Lung (tissue), 12 donors: ENCODE results near the gene ASS1. TPM values are rescaled to one million over a fixed set of nuclear protein-coding genes. Genes with fewer than 3 reads are reported as not detected.

ENCODE experiments used
- ATAC-seq: fragments of 200-7000 bp; cut with Tn5 transposase; one replicate; pipeline ENCODE4 v1.9.1; 2020; ENCODE audit warnings: moderate number of reproducible peaks; ENCODE audit not compliant: insufficient read depth, low FRiP score
- DNase-seq, 3 donors: peaks; one replicate each; pipeline ENCODE4 v3.0.0-alpha.2; 2013 to 2017
- H3K27ac ChIP-seq, 2 donors: one replicate each; pipeline ENCODE4 v1.5.1; 2013; ENCODE audit warnings: mild to moderate bottlenecking in 2 of 2, moderate library complexity in 2 of 2, control low read depth in 1 of 2, inconsistent platforms in 1 of 2, low read depth in 1 of 2, low read length in 1 of 2
- H3K27me3 ChIP-seq, 3 donors: one replicate each; pipeline ENCODE4 v1.5.1; 2013; ENCODE audit warnings: low read length in 2 of 3; ENCODE audit not compliant: control insufficient read depth in 3 of 3, insufficient read depth in 3 of 3
- H3K36me3 ChIP-seq, 4 donors: one replicate each; pipeline ENCODE4 v1.5.1; 2013; ENCODE audit warnings: low read length in 4 of 4, mild to moderate bottlenecking in 1 of 4, moderate library complexity in 1 of 4; ENCODE audit not compliant: control insufficient read depth in 4 of 4, insufficient read depth in 4 of 4
- H3K4me1 ChIP-seq, 5 donors: one replicate each; pipeline ENCODE4 v1.5.1; 2013; ENCODE audit warnings: low read length in 5 of 5, mild to moderate bottlenecking in 2 of 5, moderate library complexity in 1 of 5; ENCODE audit not compliant: control insufficient read depth in 5 of 5, insufficient read depth in 5 of 5
- H3K4me3 ChIP-seq: one replicate; pipeline ENCODE4 v1.5.1; 2013; ENCODE audit warnings: mild to moderate bottlenecking, control low read depth, moderate library complexity
- H3K9ac ChIP-seq, 2 donors: one replicate each; pipeline ENCODE4 v1.5.1; 2013; ENCODE audit warnings: low read length in 2 of 2, control low read depth in 1 of 2; ENCODE audit not compliant: insufficient read depth in 1 of 2
- H3K9me3 ChIP-seq, 4 donors: one replicate each; pipeline ENCODE4 v1.5.1; 2013; ENCODE audit warnings: low read length in 3 of 4, mild to moderate bottlenecking in 1 of 4, moderate library complexity in 1 of 4; ENCODE audit not compliant: control insufficient read depth in 4 of 4, insufficient read depth in 3 of 4
- WGBS, 2 donors: extraction: QIAGEN DNeasy Blood & Tissue Kit; methylation state at CpG; one replicate each; pipeline ENCODE4 v1.1.7; 2013; 5-methylcytosine and 5-hydroxymethylcytosine counted together
- polyA plus RNA-seq, 2 donors: library from polyadenylated mRNA; stranded (reverse); fragments of 200-250 nt; gene quantifications; one replicate each; pipeline ENCODE4 v1.2.1, GENCODE V29; 2013
- total RNA-seq, 2 donors: library from RNA; depleted of rRNA in 1 of 2; stranded (reverse); fragments of >200 nt in 1 of 2; gene quantifications; one replicate each; pipeline ENCODE4 v1.2.1, GENCODE V29; 2014 to 2021
- TF ChIP-seq, protein P1 (sequence below): IDR thresholded peaks from 2 replicates; pipeline ENCODE4 v1.5.1; 2012; ENCODE audit warnings: mild to moderate bottlenecking; ENCODE audit errors: control extremely low read depth, extremely low read depth
- donor health status: control.
- donor health status: control.
- donor health status: Bipolar disorder and iron deficiency.
- donor health status: healthy.
- donor health status: DM: yes; HTN: yes; CAD: no.

Gene ASS1
- total and polyA plus RNA-seq, 4 donors = 51.2 to 165 (median 112) TPM

DNA sequence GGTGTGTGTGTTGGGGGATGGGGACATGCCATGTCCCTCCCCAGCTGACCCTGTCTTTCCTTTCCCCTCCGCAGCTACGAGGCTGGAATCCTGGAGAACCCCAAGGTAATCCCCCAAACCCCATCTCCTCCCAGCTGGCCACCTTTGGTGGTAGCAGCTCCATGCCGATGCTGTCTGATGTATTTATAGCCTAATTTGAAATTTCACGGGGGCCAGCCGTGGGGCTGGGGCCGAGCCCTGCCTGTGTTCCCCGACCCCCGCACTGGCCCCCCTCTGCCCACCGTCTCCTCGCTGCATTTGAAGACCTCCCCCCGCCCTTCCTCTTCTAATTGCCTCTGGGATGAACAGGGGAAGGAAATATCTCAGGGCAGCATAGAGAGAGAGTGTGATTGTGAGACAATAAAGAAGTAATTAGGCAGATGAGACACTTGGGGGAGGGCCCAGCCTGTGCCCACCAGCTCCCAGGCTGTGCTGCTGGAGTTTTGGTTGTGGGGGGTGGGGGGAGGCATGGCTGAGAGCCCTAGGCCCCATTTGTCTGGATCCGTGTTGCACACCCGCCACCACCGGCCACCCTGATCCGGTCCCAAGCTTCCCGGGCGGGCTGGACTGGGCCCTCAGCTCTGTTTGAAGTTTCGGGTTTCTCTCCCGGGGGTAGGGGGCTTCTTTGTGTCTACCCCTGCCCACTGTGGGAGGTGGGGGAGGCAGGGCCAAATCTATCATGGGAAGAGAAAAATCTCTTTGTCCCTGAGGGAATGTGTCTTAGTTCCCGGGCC, 26.8 kb downstream of the ASS1 start:
- no peak for ATAC-seq

DNA sequence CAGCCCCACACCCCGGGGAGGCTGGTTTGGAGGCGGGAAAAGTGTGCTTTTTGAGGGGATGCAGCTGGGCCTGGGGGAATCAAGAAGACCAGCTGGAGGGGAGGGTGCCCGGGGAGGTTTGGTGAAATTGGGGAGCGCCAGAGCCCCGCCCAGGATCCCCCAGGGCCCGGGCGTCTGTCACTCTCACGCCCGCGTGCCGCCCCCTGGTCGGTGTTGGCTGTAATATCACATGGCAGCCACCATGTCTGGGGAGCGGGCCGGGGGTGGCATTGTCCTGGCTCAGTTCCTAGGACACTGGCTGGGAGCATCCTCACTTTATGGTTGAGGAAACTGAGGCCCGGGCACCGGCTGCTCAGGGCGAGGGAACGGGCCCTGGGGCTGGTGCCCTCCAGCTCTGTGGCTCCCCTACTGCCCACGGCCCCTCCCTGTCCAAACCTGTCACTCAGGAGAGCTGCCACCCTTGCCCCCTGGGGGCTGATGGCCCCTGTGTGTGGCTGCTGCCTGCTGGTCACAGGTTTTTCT, 27.5 kb downstream of the ASS1 start:
- no peak overlapping the region for H3K4me3 ChIP-seq
- ATAC-seq (no peak), DNase-seq (peak in 1 of 3 donors; percentile 7)
- TF ChIP-seq, protein P1, sequence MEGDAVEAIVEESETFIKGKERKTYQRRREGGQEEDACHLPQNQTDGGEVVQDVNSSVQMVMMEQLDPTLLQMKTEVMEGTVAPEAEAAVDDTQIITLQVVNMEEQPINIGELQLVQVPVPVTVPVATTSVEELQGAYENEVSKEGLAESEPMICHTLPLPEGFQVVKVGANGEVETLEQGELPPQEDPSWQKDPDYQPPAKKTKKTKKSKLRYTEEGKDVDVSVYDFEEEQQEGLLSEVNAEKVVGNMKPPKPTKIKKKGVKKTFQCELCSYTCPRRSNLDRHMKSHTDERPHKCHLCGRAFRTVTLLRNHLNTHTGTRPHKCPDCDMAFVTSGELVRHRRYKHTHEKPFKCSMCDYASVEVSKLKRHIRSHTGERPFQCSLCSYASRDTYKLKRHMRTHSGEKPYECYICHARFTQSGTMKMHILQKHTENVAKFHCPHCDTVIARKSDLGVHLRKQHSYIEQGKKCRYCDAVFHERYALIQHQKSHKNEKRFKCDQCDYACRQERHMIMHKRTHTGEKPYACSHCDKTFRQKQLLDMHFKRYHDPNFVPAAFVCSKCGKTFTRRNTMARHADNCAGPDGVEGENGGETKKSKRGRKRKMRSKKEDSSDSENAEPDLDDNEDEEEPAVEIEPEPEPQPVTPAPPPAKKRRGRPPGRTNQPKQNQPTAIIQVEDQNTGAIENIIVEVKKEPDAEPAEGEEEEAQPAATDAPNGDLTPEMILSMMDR = no peak
- WGBS, 2 donors = 60 to 83% methylated on average over 13 to 19 of the region's 19 CpGs
- peaks cover 0 to 10% (median 0%) of the 10 kb centered on the region in 5 donors for H3K4me1 ChIP-seq
- no peak overlapping the region for H3K27ac ChIP-seq
- no peaks in the 10 kb centered on the region for H3K9me3 ChIP-seq
- H3K36me3 ChIP-seq = peaks cover 0 to 14% (median 0%) of the 10 kb centered on the region in 4 donors
- H3K9ac ChIP-seq = no peak overlapping the region
- peaks cover 0 to 14% (median 5%) of the 10 kb centered on the region in 3 donors for H3K27me3 ChIP-seq

More for the DNA sequence above, 26.8 kb downstream of the ASS1 start:
- H3K9ac ChIP-seq = no peak overlapping the region
- H3K4me1 ChIP-seq = peaks cover 0 to 17% (median 0%) of the 10 kb centered on the region in 5 donors
- H3K27ac ChIP-seq = no peak overlapping the region
- TF ChIP-seq, protein P1 = no peak
- peaks cover 0 to 20% (median 5%) of the 10 kb centered on the region in 3 donors for H3K27me3 ChIP-seq
- H3K4me3 ChIP-seq = no peak overlapping the region
- DNase-seq = peak in 2 of 3 donors; percentile 28 to 37
- H3K9me3 ChIP-seq = no peaks in the 10 kb centered on the region
- peaks cover 0 to 17% (median 0%) of the 10 kb centered on the region in 4 donors for H3K36me3 ChIP-seq
- 38 to 68% methylated on average over 20 of the region's 20 CpGs for WGBS, 2 donors

DNA sequence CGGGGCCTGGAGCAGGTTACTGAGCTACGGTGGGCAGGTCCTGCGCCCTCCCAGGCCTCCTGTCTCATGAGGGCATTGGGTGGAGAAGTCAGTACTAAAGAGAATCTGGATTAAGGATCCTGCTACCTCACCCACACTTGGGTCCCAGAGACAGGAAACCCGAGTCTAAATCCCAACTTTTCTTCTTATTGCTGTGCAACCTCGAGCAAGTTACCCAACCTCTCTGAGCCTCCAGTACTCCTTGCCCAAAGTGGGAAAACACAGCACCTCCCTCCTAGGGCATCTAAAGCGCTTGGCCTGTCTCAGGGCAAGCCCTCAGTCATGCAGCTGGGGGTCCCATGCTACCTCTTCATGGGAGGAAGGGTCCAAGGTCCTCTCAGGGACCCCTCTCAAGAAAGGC, 28.2 kb downstream of the ASS1 start:
- Histone ChIP-seq H3K9ac (no peak overlapping the region), H3K9me3 (no peaks in the 10 kb centered on the region), H3K36me3 (peaks cover 0 to 19% (median 0%) of the 10 kb centered on the region in 4 donors), H3K27ac (no peak overlapping the region), H3K4me3 (no peak overlapping the region), H3K4me1 (peaks cover 0 to 6% (median 0%) of the 10 kb centered on the region in 5 donors), H3K27me3 (peaks cover 0 to 8% (median 3%) of the 10 kb centered on the region in 3 donors)
- 92 to 93% methylated on average over 6 of the region's 6 CpGs for WGBS, 2 donors
- no peak for ATAC-seq
- DNase-seq = no peak
- TF ChIP-seq, protein P1 = no peak
